Pancreas (tissue), 10 donors: ENCODE data around the gene ANO9. TPM values are rescaled to one million over a fixed set of nuclear protein-coding genes. Genes with fewer than 3 reads are reported as not detected.

Experiments
- ATAC-seq, 4 donors: fragments of 200-7000 bp; cut with Tn5 transposase; one replicate each; pipeline versions ENCODE4 v1.8.0 to v1.9.1; 2020; ENCODE audit warnings: mild to moderate bottlenecking in 4 of 4, moderate library complexity in 4 of 4
- DNase-seq, 6 donors: peaks; one replicate each; pipeline ENCODE4 v3.0.0-alpha.2; 2020
- FAIRE-seq: peaks from 2 replicates; lab custom pipeline; 2012; peaks lifted over from hg19 to GRCh38; lab: Jason Lieb, UNC
- H3K27ac ChIP-seq, 4 donors: fragments of 200-600 bp; sonication (generic); 1 replicate in 3 of 4; 2 replicates in 1 of 4; pipeline versions ENCODE4 v1.5.0 to v1.8.0; 2020
- H3K27me3 ChIP-seq, 4 donors: fragments of 200-600 bp; one replicate each; pipeline ENCODE4 v1.8.0; 2021
- H3K36me3 ChIP-seq, 3 donors: fragments of 200-600 bp; sonication (generic) in 1 of 3; one replicate each; pipeline versions ENCODE4 v1.5.0 to v1.8.0; 2020 to 2021
- H3K4me1 ChIP-seq, 3 donors: fragments of 200-600 bp; one replicate each; pipeline ENCODE4 v1.8.0; 2021
- H3K4me3 ChIP-seq, 4 donors: fragments of 200-600 bp; sonication (generic) in 2 of 4; one replicate each; pipeline versions ENCODE4 v1.5.0 to v1.8.0; 2020 to 2021
- H3K9me3 ChIP-seq, 4 donors: fragments of 200-600 bp; one replicate each; pipeline ENCODE4 v1.8.0; 2021
- CTCF ChIP-seq, 4 donors: fragments of 200-600 bp; sonication (generic) in 3 of 4; IDR thresholded peaks; one replicate each; pipeline versions ENCODE4 v1.5.0 to v1.8.0; 2021; ENCODE audit warnings: antibody characterized with exemption in 4 of 4
- WGBS, 2 donors: extraction: QIAGEN DNeasy Blood & Tissue Kit; methylation state at CpG; one replicate each; pipeline ENCODE4 v1.1.7; 2013; 5-methylcytosine and 5-hydroxymethylcytosine counted together
- intact Hi-C, 3 donors: fragments of 100-400 bp; cut with DNase I; formaldehyde crosslinking; loops; one replicate each; pipeline versions ENCODE4 v1.11.1 to v1.14.2; 2022
- polyA plus RNA-seq, 2 donors: library from polyadenylated mRNA; stranded (reverse); fragments of 200-250 nt; gene quantifications; one replicate each; pipeline ENCODE4 v1.2.3, GENCODE V29; 2013
- total RNA-seq, 6 donors: library from RNA; stranded (reverse); fragmentation: NEBNext Ultra II Directional in 4 of 6; extraction: Animal tissue kit (Norgen Biotek cat#: 25700) in 4 of 6; gene quantifications; one replicate each; pipeline versions ENCODE4 v1.2.1 to v1.2.4, GENCODE V29; 2021 to 2023
- donor health status: healthy with polysubstance abuse.
- donor health status: DM: no; HTN: no; CAD: no; lungs with moderate emphysema.
- donor health status: DM: no; HTN: no; CAD: no.
- donor health status: control.
- donor health status: control.
- donor health status: Bipolar disorder and iron deficiency.
- donor health status: DM: yes; HTN: yes; CAD: no.
- donor health status: DM: no; HTN: no; CAD: no.
- donor health status: DM: no; HTN: no; CAD: no.
- donor health status: DM: yes; HTN: yes; CAD: no.

Gene ANO9
- total and polyA plus RNA-seq, 8 donors = 6.2 to 68.7 (median 14.9) TPM

GRCh38 chr11:450809-451451, 9.1 kb upstream of the ANO9 start:
- WGBS, 2 donors = 1 to 2% methylated on average over 33 to 46 of the region's 46 CpGs

GRCh38 chr11:449889-450808, 8.3 kb upstream of the ANO9 start, which contains the start of gene PTDSS2:
Gene PTDSS2 (plus strand): TSS chr11:450279. CDS start chr11:450456, 177 bp downstream.
- Histone ChIP-seq H3K4me1 (peaks cover 3 to 18% (median 7%) of the 10 kb centered on the region in 3 donors), H3K36me3 (no peaks in the 10 kb centered on the region), H3K4me3 (peak within 1 kb of the TSS; percentile 98 to 99 (median 99)), H3K27ac (peak within 1 kb of the TSS; percentile 48 to 82 (median 69)), H3K27me3 (no peaks in the 10 kb centered on the region), H3K9me3 (no peaks in the 10 kb centered on the region)
- intact Hi-C loops = no loop called here
- peak; percentile 93 to 98 (median 95) for DNase-seq
- peak; percentile 86 to 89 (median 88) for ATAC-seq
- WGBS, 2 donors = 0 to 1% methylated on average over 67 to 108 of the region's 108 CpGs
- FAIRE-seq = no peak
- TF ChIP-seq CTCF (IDR thresholded peaks at IDR 0.05) = no peak

More at GRCh38 chr11:450809-451451, 9.1 kb upstream of the ANO9 start:
- FAIRE-seq = no peak
- no peaks in the 10 kb centered on the region for H3K36me3 ChIP-seq
- DNase-seq = peak; percentile 56 to 80 (median 66)
- intact Hi-C loops = no loop called here
- peak overlapping the region; percentile 32 to 82 (median 55) for H3K27ac ChIP-seq
- no peaks in the 10 kb centered on the region for H3K27me3 ChIP-seq
- H3K4me1 ChIP-seq = peaks cover 3 to 18% (median 7%) of the 10 kb centered on the region in 3 donors
- ATAC-seq = peak; percentile 30 to 48 (median 38)
- H3K4me3 ChIP-seq = peak overlapping the region; percentile 98 to 99 (median 99)
- no peaks in the 10 kb centered on the region for H3K9me3 ChIP-seq
- TF ChIP-seq CTCF (IDR thresholded peaks at IDR 0.05) = no peak

- intact Hi-C loops = no loop called here
- TF ChIP-seq CTCF (IDR thresholded peaks at IDR 0.05) = peak; percentile 57 to 77 (median 69)
- ATAC-seq (peak; percentile 79 to 89 (median 84)), FAIRE-seq (no peak), DNase-seq (peak; percentile 88 to 99 (median 95))
- WGBS, 2 donors = 1 to 2% methylated on average over 52 to 55 of the region's 55 CpGs
- Histone ChIP-seq H3K27me3 (no peaks in the 10 kb centered on the region), H3K4me3 (peak overlapping the region; percentile 20 to 56 (median 44)), H3K9me3 (no peaks in the 10 kb centered on the region), H3K36me3 (no peaks in the 10 kb centered on the region), H3K27ac (peak overlapping the region; percentile 67 to 92 (median 76)), H3K4me1 (peaks cover 3 to 18% (median 7%) of the 10 kb centered on the region in 3 donors)
Observed at GRCh38 chr11:447923-448731, 6.3 kb upstream of the ANO9 start.

GRCh38 chr11:446891-447290, 5.1 kb upstream of the ANO9 start:
- FAIRE-seq (no peak), ATAC-seq (no peak), DNase-seq (peak in 2 of 6 donors; percentile 50 to 79)
- Histone ChIP-seq H3K36me3 (no peaks in the 10 kb centered on the region), H3K9me3 (no peaks in the 10 kb centered on the region), H3K27ac (no peak overlapping the region), H3K4me3 (no peak overlapping the region), H3K4me1 (peaks cover 3 to 18% (median 7%) of the 10 kb centered on the region in 3 donors), H3K27me3 (no peaks in the 10 kb centered on the region)
- intact Hi-C loops = no loop called here
- WGBS, 2 donors = 68 to 75% methylated on average over 7 of the region's 7 CpGs
- no peak for TF ChIP-seq CTCF (IDR thresholded peaks at IDR 0.05)
